Memory B cell (primary cell): ENCODE results near the gene TMPRSS11E.

Source experiments
- ATAC-seq: fragments of 150-1000 bp; cut with Tn5 transposase; 2 replicates; pipeline ENCODE4 v1.10.0; 2021; ENCODE audit warnings: low read depth, mild to moderate bottlenecking, moderate library complexity
- DNase-seq, 2 donors: peaks; one replicate each; pipeline ENCODE4 v3.0.0; 2022; ENCODE audit warnings: low spot score in 2 of 2
- H3K27ac Mint-ChIP-seq: one replicate; pipeline ENCODE4 v1.8.0; 2022; ENCODE audit warnings: mild to moderate bottlenecking, moderate library complexity, mixed read lengths
- H3K27me3 Mint-ChIP-seq: one replicate; pipeline ENCODE4 v1.8.0; 2022; ENCODE audit warnings: mixed read lengths
- H3K36me3 Mint-ChIP-seq: one replicate; pipeline ENCODE4 v1.8.0; 2022; ENCODE audit warnings: mild to moderate bottlenecking, mixed read lengths
- H3K4me1 Mint-ChIP-seq: one replicate; pipeline ENCODE4 v1.8.0; 2022; ENCODE audit warnings: mixed read lengths
- H3K4me3 Mint-ChIP-seq: one replicate; pipeline ENCODE4 v1.8.0; 2022; ENCODE audit warnings: mild to moderate bottlenecking, moderate library complexity, mixed read lengths
- H3K9me3 Mint-ChIP-seq: one replicate; pipeline ENCODE4 v1.8.0; 2022; ENCODE audit warnings: mixed read lengths

Gene TMPRSS11E

DNA sequence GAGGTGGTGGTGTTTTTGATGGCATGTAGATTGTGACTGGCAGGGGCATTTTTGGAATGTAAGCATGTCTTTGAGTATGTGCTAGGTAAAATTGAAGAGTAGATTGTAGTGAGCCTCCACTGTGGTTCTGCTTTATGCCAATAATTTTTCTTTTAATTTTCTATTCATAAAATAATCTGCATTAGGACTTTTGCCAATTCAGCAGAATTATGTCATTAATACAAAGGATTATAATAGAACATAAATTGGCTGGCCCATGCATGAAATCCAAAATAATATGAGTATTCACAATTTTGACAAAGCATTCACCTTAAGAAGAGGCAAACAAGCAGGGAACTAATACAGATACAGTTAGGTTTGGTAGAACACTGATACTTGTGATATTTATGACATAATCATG, 14.9 kb upstream of the TMPRSS11E start:
- Mint-ChIP-seq H3K9me3 (no peaks in the 10 kb centered on the region), H3K4me3 (no peak overlapping the region), H3K36me3 (no peaks in the 10 kb centered on the region), H3K4me1 (peaks cover 10% of the 10 kb centered on the region), H3K27ac (no peak overlapping the region), H3K27me3 (no peaks in the 10 kb centered on the region)
- no peak for ATAC-seq
- DNase-seq, result no peak

DNA sequence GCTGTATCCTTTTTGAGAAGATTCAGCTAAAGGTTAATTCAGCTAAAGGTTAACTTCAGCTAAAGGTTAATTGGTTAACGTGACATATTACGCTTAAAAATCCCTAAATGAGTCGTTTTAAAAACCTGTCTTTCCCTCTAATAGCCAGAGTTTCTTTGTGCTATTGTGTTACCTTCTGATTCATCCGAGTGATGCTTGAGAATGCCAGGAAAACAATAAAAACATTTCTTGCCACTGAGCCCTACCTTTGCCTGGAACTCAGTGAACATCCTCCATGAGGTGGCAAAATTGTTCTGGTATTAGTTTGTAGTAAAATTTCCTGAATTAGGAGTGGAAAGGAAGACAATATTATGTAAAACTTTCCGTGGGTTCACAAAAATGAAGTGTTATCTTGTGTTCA, 13.7 kb upstream of the TMPRSS11E start:
- Mint-ChIP-seq H3K27ac (no peak overlapping the region), H3K9me3 (no peaks in the 10 kb centered on the region), H3K36me3 (peaks cover 1% of the 10 kb centered on the region), H3K4me1 (peaks cover 9% of the 10 kb centered on the region), H3K27me3 (no peaks in the 10 kb centered on the region), H3K4me3 (no peak overlapping the region)
- DNase-seq, result no peak
- ATAC-seq, result no peak

DNA sequence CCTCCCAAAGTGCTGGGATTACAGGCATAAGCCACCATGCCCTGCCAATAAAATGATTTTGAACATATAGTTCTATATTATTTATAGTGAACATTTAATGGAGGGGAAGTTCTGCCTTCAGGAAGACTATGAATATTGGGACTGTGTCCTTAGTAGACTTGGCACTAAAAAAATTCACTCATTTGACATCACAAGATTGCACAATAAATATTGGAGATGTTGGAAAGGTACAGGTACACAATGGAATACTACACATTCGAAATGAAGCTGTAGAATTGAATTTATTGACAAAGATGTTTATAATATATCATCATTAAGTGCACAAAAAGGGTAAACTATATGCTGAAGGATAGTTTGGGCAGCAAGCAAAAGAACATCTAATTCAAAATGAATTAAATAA, 13.0 kb upstream of the TMPRSS11E start:
- Mint-ChIP-seq H3K27ac (no peak overlapping the region), H3K9me3 (no peaks in the 10 kb centered on the region), H3K36me3 (peaks cover 1% of the 10 kb centered on the region), H3K4me1 (peaks cover 8% of the 10 kb centered on the region), H3K4me3 (no peak overlapping the region), H3K27me3 (no peaks in the 10 kb centered on the region)
- no peak for ATAC-seq
- DNase-seq, result no peak

DNA sequence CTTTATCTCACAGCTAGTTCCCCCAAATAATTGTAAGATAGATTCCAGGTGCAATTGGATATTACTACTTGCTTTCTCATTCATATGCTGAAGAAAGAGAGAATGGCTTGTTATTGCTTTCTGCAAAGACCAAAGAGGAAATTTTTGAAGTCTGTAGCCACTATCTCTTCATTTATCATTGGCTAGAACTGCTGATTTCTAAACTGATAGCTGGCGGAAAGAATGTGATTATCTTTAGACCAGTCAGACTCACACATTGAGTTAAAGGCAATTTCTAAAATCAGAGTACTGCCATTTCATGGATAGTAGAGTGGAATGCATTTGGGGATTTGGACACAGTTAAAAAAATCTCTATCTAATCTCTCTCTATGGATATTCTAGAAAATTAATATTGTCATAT, 12.4 kb upstream of the TMPRSS11E start:
- no peak overlapping the region for H3K27ac Mint-ChIP-seq
- no peak for DNase-seq
- no peaks in the 10 kb centered on the region for H3K27me3 Mint-ChIP-seq
- peaks cover 8% of the 10 kb centered on the region for H3K4me1 Mint-ChIP-seq
- H3K36me3 Mint-ChIP-seq, result peaks cover 1% of the 10 kb centered on the region
- no peaks in the 10 kb centered on the region for H3K9me3 Mint-ChIP-seq
- ATAC-seq, result no peak
- H3K4me3 Mint-ChIP-seq, result peak overlapping the region; percentile 14

DNA sequence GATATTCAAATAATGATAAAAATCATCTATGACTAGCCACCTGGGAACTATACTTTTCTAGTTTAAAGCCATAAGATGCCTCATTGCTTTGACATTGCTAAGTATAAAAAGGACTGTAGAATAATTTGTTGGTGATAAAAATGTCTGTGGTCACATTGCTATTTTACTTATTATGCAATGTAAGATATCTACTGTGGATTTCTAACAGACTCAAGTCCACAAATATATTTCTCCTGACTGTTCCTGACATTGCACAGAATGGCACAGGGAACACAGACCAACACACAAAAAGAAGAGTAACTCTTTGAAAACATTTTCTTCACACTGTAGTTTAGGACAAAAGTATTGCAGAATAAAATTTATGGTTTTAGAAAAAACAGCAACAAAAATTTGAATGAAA, 2.2 kb upstream of the TMPRSS11E start:
- Mint-ChIP-seq H3K4me1 (peaks cover 14% of the 10 kb centered on the region), H3K27ac (no peak overlapping the region), H3K36me3 (peaks cover 2% of the 10 kb centered on the region)

DNA sequence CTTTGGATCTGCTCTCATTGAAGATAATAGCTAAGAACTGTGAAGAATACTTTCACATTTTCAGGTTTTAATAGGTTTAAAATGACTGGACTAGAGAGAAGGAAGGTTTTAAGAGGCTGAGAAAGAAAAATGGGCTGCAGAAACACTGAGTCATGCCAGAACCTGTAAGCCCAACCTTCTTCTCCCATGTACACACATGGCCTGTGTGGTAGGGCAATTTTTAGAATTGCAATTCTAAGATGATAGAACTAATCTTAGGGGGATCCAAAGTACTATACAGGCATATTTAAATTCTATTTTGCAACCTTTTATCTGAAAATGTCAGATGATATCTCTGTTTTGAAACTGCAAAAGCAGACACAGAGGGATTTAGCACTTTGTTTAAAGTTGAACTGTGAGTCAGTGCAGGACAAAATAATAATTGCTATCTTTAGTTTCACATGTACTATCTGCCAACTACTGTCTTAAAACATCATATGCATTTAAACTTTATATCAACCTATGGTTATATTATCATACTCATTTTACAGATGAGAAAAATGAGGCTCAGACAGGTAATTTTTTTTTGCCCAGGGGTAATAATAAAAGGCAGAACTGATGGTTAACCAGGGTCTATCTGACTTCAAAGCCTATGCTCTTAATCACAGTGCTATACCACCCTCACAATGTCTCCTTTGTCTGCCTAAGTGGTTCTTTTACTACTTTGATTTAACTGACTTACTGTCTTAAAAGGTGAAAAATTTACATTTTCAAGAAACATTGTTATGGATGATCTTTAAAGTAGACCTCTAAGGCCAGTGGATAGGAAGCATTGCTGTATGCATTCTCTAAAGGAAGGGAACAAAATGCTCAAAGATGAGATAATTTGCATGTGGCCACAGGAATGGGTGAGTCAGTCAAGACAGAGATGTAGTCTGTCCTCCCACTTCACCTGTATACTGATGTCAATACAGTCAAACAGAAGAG, 4.3 kb downstream of the TMPRSS11E start:
- peak; percentile 68 for ATAC-seq
- Mint-ChIP-seq H3K4me1 (peaks cover 14% of the 10 kb centered on the region), H3K27me3 (no peaks in the 10 kb centered on the region), H3K4me3 (peak overlapping the region; percentile 9), H3K36me3 (peaks cover 2% of the 10 kb centered on the region), H3K27ac (peak overlapping the region; percentile 4), H3K9me3 (peaks cover 2% of the 10 kb centered on the region)
- DNase-seq, result no peak

More for the DNA sequence above, 2.2 kb upstream of the TMPRSS11E start:
- DNase-seq (no peak), ATAC-seq (no peak)
- no peaks in the 10 kb centered on the region for H3K27me3 Mint-ChIP-seq
- H3K4me3 Mint-ChIP-seq, result no peak overlapping the region
- peaks cover 4% of the 10 kb centered on the region for H3K9me3 Mint-ChIP-seq

DNA sequence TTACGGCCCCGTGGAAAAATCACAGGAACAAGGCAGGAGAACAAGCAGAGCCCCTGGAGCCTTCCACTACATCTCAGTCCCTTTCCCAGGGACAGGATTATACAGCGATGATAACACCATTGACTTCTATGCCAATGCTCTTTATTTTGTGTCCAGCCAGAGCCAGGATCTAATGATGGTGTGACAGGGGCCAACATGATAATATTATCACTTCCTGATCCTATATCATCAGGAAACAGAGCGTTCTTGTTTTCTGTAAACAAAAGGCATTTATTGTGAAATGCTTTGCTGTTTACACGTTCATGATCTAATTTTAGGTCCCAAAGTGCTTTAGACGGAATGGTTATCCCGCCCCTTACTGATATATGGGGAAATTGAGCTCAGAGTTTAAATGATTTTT, 12.8 kb downstream of the TMPRSS11E start:
- Mint-ChIP-seq H3K27me3 (peaks cover 4% of the 10 kb centered on the region), H3K9me3 (no peaks in the 10 kb centered on the region), H3K4me3 (no peak overlapping the region), H3K27ac (no peak overlapping the region), H3K4me1 (peaks cover 3% of the 10 kb centered on the region), H3K36me3 (no peaks in the 10 kb centered on the region)
- no peak for ATAC-seq
- no peak for DNase-seq

DNA sequence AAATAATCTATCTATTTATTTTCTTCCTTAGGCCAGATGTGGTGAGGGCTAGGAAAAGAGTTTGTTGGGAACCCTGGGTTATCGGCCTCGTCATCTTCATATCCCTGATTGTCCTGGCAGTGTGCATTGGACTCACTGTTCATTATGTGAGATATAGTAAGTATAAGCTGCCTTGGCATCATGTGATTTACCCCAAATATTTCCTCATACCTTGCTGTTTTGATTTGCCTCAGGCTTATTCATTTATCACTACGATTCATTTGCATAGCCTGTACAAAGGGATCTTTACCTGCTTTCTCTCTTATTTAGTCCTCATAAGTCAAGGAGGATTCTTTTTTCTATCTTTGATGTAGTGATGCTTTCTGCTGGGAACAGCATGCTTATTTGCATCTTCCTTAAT, 14.5 kb downstream of the TMPRSS11E start:
- Mint-ChIP-seq H3K27ac (no peak overlapping the region), H3K4me3 (no peak overlapping the region), H3K27me3 (peaks cover 5% of the 10 kb centered on the region), H3K4me1 (peaks cover 5% of the 10 kb centered on the region), H3K9me3 (no peaks in the 10 kb centered on the region), H3K36me3 (no peaks in the 10 kb centered on the region)
- DNase-seq (no peak), ATAC-seq (no peak)

DNA sequence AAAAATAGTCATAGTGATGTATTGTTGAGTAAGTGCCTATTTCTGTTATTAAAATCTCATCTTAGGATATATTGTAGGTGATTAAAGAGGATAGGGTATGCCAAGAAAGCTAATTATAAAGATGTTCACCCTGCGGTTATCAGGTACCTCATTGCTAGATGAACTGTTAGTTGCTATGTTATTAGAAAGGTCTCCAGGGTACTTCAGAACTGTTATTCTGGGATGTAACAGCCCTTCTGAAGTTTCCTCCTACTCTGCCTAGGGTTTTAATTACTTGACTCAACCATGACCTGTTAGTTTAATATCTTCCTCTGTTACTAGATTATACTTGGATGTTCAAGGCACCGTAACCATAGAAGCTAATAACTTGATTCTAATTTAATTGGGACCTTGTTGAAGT, 15.4 kb downstream of the TMPRSS11E start:
- Mint-ChIP-seq H3K27me3 (peaks cover 3% of the 10 kb centered on the region), H3K4me3 (no peak overlapping the region), H3K4me1 (peaks cover 5% of the 10 kb centered on the region), H3K27ac (no peak overlapping the region), H3K36me3 (no peaks in the 10 kb centered on the region), H3K9me3 (no peaks in the 10 kb centered on the region)
- DNase-seq, result no peak
- no peak for ATAC-seq

DNA sequence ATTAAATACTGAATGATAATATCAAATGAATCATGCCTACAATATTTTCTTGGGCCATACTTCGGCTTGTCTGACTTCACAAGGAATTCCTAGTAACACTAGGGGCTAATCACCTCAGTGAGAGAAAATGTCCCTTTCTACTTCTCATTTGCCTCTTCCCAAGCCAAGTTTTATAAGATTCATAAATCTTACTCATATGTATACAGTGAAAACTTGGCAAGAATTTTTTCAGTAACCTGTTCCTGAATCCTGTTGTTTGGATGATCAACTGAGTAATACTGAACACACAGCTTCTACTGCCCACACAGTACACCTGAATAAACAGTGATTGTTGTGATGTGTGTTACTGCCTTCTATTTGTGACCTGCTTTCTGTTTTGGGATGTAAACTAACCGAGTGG, 16.5 kb downstream of the TMPRSS11E start:
- H3K4me3 Mint-ChIP-seq, result no peak overlapping the region
- no peak overlapping the region for H3K27ac Mint-ChIP-seq
- peaks cover 5% of the 10 kb centered on the region for H3K4me1 Mint-ChIP-seq
- peaks cover 3% of the 10 kb centered on the region for H3K27me3 Mint-ChIP-seq
- no peaks in the 10 kb centered on the region for H3K9me3 Mint-ChIP-seq
- no peaks in the 10 kb centered on the region for H3K36me3 Mint-ChIP-seq
- DNase-seq (no peak), ATAC-seq (no peak)

DNA sequence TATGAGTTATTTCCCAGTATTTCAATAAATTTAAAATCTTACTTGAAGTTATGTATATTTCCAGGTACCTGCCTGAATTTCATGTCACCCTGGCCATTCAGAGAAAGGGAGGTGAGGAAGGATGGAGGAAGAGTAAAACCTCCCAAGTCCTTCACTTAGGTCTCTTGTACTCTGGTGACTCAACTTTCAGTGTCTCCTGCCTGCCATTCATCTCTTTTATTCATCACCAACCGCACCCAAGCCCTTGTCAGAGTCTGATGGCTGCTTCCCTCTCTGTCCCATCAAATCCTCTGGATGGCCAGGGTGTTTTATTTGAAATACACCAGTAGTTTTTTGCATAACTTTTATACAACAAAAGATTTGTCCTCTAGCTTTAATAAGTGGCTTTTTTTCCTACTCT, 17.8 kb downstream of the TMPRSS11E start:
- peaks cover 8% of the 10 kb centered on the region for H3K4me1 Mint-ChIP-seq
- DNase-seq (no peak), ATAC-seq (no peak)
- H3K4me3 Mint-ChIP-seq, result no peak overlapping the region
- no peaks in the 10 kb centered on the region for H3K36me3 Mint-ChIP-seq
- peaks cover 2% of the 10 kb centered on the region for H3K27me3 Mint-ChIP-seq
- H3K9me3 Mint-ChIP-seq, result no peaks in the 10 kb centered on the region
- H3K27ac Mint-ChIP-seq, result no peak overlapping the region

DNA sequence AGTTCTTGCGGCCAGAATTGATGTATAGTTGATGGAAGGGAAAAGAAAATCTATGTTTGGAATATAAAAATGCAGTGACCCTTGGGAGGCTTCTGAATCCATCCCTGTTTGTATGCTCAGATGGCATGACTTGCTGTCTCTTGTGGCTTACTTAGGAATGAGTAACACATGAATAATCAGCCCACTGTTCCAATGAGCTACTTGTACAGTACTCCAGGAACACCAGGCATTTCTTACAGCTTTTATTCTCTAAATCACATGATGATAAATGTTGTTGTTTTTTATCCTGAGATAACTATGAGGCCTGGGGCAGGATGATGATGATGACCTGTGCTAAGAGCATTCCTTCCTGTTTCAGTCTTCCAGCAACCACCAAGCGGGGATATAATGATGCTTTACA, 18.9 kb downstream of the TMPRSS11E start:
- peaks cover 3% of the 10 kb centered on the region for H3K27me3 Mint-ChIP-seq
- no peaks in the 10 kb centered on the region for H3K36me3 Mint-ChIP-seq
- H3K4me1 Mint-ChIP-seq, result peaks cover 10% of the 10 kb centered on the region
- no peak overlapping the region for H3K27ac Mint-ChIP-seq
- ATAC-seq (no peak), DNase-seq (no peak)
- H3K4me3 Mint-ChIP-seq, result no peak overlapping the region
- peaks cover under 1% of the 10 kb centered on the region for H3K9me3 Mint-ChIP-seq

DNA sequence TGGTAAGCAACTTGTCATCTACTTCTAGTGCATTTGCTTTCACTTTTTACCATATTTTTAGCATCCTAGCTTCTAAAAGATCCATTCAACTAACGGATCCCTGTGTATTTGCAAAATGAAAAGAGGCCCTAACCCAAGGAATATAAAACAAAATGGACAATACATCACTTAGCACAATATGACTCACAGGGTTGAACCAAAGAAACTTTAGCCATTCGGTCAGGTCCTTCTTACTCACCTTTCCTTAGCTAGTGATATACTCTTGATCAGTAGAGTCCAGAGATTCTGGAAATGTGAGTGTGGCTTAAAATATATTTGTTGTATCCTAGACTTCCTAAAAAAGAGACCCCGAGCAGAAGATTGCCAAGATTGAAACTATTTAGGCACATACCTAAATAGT, 19.5 kb downstream of the TMPRSS11E start:
- H3K27me3 Mint-ChIP-seq, result peaks cover 5% of the 10 kb centered on the region
- H3K4me1 Mint-ChIP-seq, result peaks cover 12% of the 10 kb centered on the region
- ATAC-seq, result no peak
- no peaks in the 10 kb centered on the region for H3K36me3 Mint-ChIP-seq
- no peak overlapping the region for H3K4me3 Mint-ChIP-seq
- no peak overlapping the region for H3K27ac Mint-ChIP-seq
- peaks cover 2% of the 10 kb centered on the region for H3K9me3 Mint-ChIP-seq
- DNase-seq, result no peak

DNA sequence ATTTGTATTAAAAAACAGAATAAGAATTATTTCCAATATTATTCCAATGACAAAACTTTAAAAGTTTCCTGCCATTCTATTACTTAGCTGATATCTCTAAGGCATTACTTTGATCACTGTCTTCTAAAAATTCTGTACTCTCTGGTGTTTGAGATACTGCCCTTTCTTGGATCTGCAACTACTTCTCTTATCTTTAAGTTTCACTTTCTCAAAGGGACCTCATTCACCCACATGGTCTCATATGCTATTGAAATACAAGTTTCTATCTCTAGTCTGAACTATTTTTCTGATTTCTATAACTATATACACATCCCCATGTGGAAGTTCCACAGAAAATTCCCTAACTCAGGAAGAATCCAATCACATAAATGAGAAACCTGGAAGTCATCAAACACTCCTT, 22.2 kb downstream of the TMPRSS11E start:
- Mint-ChIP-seq H3K27ac (no peak overlapping the region), H3K9me3 (peaks cover 4% of the 10 kb centered on the region), H3K36me3 (no peaks in the 10 kb centered on the region), H3K4me3 (no peak overlapping the region), H3K4me1 (peaks cover 12% of the 10 kb centered on the region), H3K27me3 (peaks cover 5% of the 10 kb centered on the region)
- ATAC-seq (peak; percentile 47), DNase-seq (no peak)

DNA sequence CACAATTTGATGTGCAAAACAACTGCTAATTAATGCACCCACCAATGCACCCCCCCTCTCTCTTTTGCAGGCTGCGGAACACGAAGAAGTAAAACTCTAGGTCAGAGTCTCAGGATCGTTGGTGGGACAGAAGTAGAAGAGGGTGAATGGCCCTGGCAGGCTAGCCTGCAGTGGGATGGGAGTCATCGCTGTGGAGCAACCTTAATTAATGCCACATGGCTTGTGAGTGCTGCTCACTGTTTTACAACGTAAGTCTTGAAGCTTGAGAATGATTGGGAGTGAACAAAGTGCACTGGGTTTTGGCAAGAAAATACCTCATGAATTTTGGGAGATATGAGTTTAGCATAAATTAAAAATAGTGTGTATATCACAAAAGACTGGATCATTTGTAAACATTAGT, 28.9 kb downstream of the TMPRSS11E start:
- Mint-ChIP-seq H3K36me3 (peaks cover 1% of the 10 kb centered on the region), H3K4me3 (no peak overlapping the region), H3K9me3 (peaks cover 3% of the 10 kb centered on the region), H3K27ac (no peak overlapping the region), H3K4me1 (peaks cover 2% of the 10 kb centered on the region), H3K27me3 (peaks cover 1% of the 10 kb centered on the region)
- ATAC-seq (no peak), DNase-seq (no peak)
